GM20000 (cell line): Measurements from ENCODE around the gene BRICD5.
"Not testable (repeated sequence)": the region's sequence is repeated elsewhere in the genome, so short reads cannot be mapped to it uniquely, and the experiment has no call there.

Source experiments
- DNase-seq: peaks from one replicate; pipeline ENCODE4 v3.0.0; 2012; ENCODE audit warnings: low spot score
- TF ChIP-seq, protein P1 (sequence below): IDR thresholded peaks from 2 replicates; pipeline ENCODE4 v1.5.1; 2012; ENCODE audit warnings: mild to moderate bottlenecking, control low read depth; ENCODE audit errors: extremely low read depth, missing control alignments

Gene BRICD5

DNA sequence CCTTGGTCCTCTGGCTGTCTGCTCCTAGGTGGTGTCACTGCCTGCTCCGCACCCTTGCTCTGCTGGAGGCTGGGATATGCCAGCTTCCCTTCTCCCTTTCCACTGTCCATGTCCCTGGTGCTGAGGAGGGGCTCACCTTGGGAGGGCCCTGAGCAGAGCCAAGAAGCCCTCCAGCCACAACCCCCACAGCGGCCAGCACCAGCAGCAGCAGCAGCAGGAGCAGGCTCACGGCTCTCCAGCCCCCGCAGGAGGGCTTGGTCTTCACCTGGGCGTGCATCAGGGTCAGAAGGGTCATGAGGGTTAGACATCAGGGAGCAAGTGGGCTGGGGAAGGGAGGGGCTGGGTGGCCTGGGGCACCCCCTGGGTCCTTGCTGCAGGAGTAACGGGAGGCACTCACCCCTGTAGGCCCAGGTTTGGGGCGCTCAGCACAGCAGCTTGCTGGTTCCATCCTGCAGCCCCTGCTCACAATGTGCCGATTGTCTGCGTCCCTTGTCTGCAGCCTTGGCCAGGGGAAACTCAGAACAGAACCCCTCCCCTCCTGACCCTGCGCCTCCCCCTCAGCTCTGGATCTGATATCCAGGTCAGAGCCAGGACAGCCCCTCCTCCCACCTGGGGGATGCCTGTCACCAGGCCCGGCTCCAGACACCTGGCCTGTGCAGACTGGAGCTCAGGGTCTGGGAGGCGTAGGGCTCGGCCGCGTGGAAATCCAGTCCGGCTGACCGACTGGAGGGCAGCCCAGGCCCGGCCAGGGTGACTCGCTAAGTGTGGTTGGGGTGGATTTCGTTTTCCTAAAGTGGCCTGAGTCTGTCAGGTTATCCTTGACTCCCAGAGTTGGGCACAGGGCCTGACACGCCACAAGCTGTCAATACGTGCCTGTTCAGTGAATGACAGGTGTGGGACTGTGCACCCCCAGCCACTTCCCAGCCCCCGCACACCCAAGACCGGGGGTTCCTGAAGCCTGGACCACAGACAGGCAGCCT is at the start of gene BRICD5:
Gene BRICD5 (minus strand): TSS at position 478 of the 980 bp plus-strand sequence. CDS start 30 bp downstream, at position 448.
- TF ChIP-seq, protein P1, sequence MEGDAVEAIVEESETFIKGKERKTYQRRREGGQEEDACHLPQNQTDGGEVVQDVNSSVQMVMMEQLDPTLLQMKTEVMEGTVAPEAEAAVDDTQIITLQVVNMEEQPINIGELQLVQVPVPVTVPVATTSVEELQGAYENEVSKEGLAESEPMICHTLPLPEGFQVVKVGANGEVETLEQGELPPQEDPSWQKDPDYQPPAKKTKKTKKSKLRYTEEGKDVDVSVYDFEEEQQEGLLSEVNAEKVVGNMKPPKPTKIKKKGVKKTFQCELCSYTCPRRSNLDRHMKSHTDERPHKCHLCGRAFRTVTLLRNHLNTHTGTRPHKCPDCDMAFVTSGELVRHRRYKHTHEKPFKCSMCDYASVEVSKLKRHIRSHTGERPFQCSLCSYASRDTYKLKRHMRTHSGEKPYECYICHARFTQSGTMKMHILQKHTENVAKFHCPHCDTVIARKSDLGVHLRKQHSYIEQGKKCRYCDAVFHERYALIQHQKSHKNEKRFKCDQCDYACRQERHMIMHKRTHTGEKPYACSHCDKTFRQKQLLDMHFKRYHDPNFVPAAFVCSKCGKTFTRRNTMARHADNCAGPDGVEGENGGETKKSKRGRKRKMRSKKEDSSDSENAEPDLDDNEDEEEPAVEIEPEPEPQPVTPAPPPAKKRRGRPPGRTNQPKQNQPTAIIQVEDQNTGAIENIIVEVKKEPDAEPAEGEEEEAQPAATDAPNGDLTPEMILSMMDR: no peak
- no peak for DNase-seq

DNA sequence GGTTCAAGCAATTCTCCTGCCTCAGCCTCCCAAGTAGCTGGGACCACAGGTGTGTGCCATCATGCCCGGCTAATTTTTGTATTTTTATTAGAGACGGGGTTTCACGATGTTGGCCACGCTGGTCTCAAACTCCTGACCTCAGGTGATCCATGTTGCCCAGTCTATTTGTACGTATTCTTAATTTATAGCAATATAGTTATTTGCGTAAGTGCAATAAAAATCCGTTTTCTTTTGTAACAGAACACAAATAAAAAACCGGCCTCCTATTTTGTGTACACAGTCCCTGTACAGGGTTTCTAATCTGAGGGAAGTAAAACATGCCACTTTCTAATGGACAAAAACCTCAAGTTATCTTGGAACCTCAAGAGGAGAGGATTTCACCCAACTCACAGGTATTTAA is 49.6 kb upstream of the BRICD5 start:
- no peak for DNase-seq
- TF ChIP-seq, protein P1: no peak

DNA sequence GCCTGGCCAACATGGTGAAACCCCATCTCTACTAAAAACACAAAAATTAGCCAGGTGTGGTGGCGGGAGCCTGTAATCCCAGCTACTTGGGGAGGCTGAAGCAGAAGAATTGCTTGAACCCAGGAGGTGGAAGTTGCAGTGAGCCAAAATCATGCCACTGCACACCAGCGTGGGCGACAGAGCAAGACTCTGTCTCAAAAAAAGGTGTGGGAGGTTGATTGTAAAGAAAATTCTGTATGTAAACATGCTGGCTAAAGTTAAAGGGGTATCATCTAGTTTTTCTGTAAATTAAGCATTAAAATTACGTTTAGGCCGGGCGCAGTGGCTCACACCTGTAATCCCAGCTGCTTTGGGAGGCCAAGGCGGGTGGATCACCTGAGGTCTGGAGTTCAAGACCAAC is 47.9 kb upstream of the BRICD5 start:
- not testable (repeated sequence) for DNase-seq

DNA sequence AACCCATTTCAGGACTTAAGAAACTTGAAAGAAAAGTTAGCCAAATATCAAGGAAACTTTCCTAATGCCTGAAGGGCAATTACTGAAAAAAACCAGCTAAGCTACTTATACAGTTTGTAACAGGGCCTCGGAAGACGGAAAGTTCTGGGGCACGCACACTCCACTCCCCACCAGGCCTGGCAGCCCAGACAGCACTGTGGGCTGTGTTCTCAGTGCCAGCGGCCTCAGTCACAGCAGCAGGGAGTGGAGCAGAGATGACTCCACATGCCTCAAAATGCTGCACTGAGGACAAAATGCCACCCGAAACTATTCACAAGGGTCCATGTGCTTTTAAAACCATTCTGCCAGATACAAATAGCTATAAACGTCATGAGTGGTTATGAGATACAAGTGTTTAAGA is 47.1 kb upstream of the BRICD5 start:
- no peak for DNase-seq
- TF ChIP-seq, protein P1: no peak

DNA sequence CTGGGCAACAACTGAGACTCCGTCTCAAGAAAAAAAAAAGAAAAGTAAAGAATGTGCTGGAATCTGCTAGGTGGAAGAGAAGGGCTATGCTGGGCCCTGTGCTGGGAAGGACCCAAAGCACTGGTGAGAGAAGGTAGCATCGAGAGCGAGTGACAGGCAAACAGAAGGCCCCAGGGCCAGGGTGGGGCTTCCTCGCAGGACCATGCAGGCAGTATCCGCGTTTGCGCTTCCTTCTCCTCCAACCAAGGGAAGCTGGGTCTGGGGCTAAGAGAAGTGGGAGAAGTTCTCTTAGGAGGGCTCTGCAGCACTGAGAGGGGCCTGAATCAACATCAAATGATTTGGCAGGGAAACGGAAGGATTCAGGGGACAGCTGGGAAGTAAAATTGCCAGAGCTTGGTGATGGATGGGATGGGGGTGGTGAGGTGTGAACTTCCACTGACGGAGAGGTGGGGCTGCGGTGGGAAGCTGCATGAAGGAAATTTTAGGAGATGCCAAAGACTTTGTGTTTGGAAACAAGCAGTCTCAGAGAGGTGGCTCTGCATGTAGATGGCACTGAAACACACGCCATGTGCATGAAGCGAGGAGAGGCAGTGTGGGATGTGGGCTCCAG is 46.0 kb upstream of the BRICD5 start:
- TF ChIP-seq, protein P1: no peak
- no peak for DNase-seq

DNA sequence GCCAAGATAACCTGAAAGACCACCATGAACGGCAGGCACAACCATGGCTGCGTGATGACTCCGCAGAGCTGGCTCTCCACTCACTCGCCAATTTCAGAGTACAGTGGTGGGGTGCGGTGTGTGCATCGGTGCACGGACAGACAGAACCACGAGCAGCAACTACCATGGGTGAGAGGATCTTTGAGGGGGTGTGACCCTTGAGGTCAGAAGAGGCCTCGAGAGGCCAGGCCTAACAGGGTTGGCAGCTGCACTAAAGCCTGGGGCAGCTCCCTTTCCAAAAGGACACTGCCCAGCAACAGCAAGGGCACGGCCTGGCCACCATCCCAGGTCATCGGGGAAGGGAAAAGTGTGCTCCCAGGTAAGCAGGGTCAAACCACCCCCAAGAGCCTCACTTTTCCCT is 42.6 kb upstream of the BRICD5 start:
- TF ChIP-seq, protein P1: no peak
- no peak for DNase-seq

DNA sequence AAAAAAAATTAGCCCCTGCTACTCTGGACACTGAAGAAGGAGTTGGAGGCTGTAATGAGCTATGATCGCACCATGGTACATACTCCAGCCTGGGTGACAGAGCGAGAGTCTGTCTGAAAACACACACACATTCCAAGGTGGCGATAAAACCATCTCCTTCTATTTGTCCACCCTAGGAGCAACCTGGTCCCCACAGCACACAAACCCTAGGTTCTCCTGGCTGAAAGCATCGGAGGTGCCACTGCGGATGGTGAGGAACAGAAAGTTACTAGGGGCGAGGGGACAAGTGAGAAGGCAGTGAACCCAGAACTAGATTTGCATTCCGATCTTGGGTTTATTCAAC is 42.1 kb upstream of the BRICD5 start:
- TF ChIP-seq, protein P1: no peak
- no peak for DNase-seq
